K562 (cell line): ENCODE data around the gene TTL. TPM values are rescaled to one million over a fixed set of nuclear protein-coding genes. Genes with fewer than 3 reads are reported as not detected.
A peak's percentile ranks its signal among the peaks of the same experiment; 100 is the strongest.

Experiments
- ATAC-seq: fragments of 200-7000 bp; cut with Tn5 transposase; 3 replicates; pipeline ENCODE4 v1.9.1; 2020; ENCODE audit warnings: moderate library complexity
- BruUV-seq: library from RNA; stranded (reverse); fragments of 400-500 nt; replicated peaks from 2 replicates; lab custom pipeline; 2021; lab: Mats Ljungman, UMichigan
- CTCF ChIA-PET: fragments of 300-600 bp; formaldehyde crosslinking; extraction: SDS; loops from one replicate; lab custom pipeline; 2021; ENCODE audit warnings: low intra/inter-chr PET ratio; lab: Yijun Ruan, JAX
- POLR2A ChIA-PET: fragments of 300-600, 350-650 bp; sonication (Branson Sonifier 250); formaldehyde crosslinking; extraction: SDS; loops from one replicate; lab custom pipeline; 2021; ENCODE audit warnings: antibody characterized with exemption, inconsistent platforms; lab: Yijun Ruan, JAX
- DNase-seq, 4 experiments: peaks; one replicate each; pipeline versions ENCODE4 v3.0.0 to v3.0.0-alpha.2; 2011 to 2018; ENCODE audit warnings: low spot score in 3 of 4, mixed read lengths in 3 of 4; ENCODE audit errors: extremely low read depth in 1 of 4
- FAIRE-seq: peaks from 2 replicates; lab custom pipeline; 2011; peaks lifted over from hg19 to GRCh38; lab: Jason Lieb, UNC
- H2AFZ ChIP-seq: 2 replicates; pipeline ENCODE4 v1.6.0; 2011; ENCODE audit warnings: low read depth, low read length, control low read depth, inconsistent platforms
- H3K27ac ChIP-seq: fragments of 200-600 bp; 3 replicates; pipeline ENCODE4 v1.8.0; 2011; ENCODE audit warnings: low read depth, mild to moderate bottlenecking, control low read depth, inconsistent platforms, low read length, moderate library complexity, mixed read lengths; ENCODE audit errors: extremely low read depth
- H3K27me3 ChIP-seq, 2 experiments: fragments of 300-600 bp in 1 of 2; 2 replicates in 1 of 2; 3 replicates in 1 of 2; pipeline versions ENCODE4 v1.6.0 to v1.8.0; 2011; ENCODE audit warnings: inconsistent platforms in 2 of 2, low read length in 2 of 2, mild to moderate bottlenecking in 1 of 2, mixed read lengths in 1 of 2, moderate library complexity in 1 of 2; ENCODE audit not compliant: control insufficient read depth in 2 of 2, insufficient read depth in 2 of 2
- H3K36me3 ChIP-seq: fragments of 300-600 bp; 3 replicates; pipeline ENCODE4 v1.8.0; 2011; ENCODE audit warnings: mild to moderate bottlenecking, low read length, inconsistent platforms; ENCODE audit not compliant: control insufficient read depth, insufficient read depth
- H3K4me1 ChIP-seq, 2 experiments: fragments of 200-600 bp in 1 of 2; replicated peaks in 1 of 2; 2 replicates in 1 of 2; 3 replicates in 1 of 2; pipeline versions ENCODE4 v1.5.1 to v1.8.0; 2011; ENCODE audit warnings: inconsistent platforms in 2 of 2, low read length in 2 of 2, mild to moderate bottlenecking in 1 of 2, mixed read lengths in 1 of 2, moderate library complexity in 1 of 2; ENCODE audit not compliant: control insufficient read depth in 2 of 2, insufficient read depth in 2 of 2
- H3K4me2 ChIP-seq: 2 replicates; pipeline ENCODE4 v1.6.1; 2011; ENCODE audit warnings: low read length, control low read depth, inconsistent platforms, mixed read lengths; ENCODE audit not compliant: insufficient read depth
- H3K4me3 ChIP-seq: fragments of 200-600 bp; sonication (generic), shearing (Covaris generic); 2 replicates; pipeline ENCODE4 v1.5.1; 2016; ENCODE audit warnings: control low read depth, inconsistent platforms
- H3K79me2 ChIP-seq: fragments of 200-600 bp; 3 replicates; pipeline ENCODE4 v1.8.0; 2011; ENCODE audit warnings: low read length, inconsistent platforms; ENCODE audit not compliant: control insufficient read depth, insufficient read depth
- H3K9ac ChIP-seq, 2 experiments: 2 replicates each; pipeline versions ENCODE4 v1.6.0 to v1.6.1; 2011; ENCODE audit warnings: low read depth in 2 of 2, low read length in 2 of 2, control low read depth in 1 of 2, inconsistent platforms in 1 of 2, mild to moderate bottlenecking in 1 of 2, mixed read lengths in 1 of 2; ENCODE audit not compliant: insufficient read depth in 1 of 2
- H3K9me1 ChIP-seq: one replicate; pipeline ENCODE4 v1.6.0; 2011; ENCODE audit warnings: inconsistent platforms, mild to moderate bottlenecking, low read length, moderate library complexity; ENCODE audit not compliant: control insufficient read depth, insufficient read depth
- H3K9me3 ChIP-seq: replicated peaks from 2 replicates; pipeline ENCODE4 v1.5.1; 2011; ENCODE audit warnings: low read depth, low read length, inconsistent platforms; ENCODE audit not compliant: control insufficient read depth, insufficient read depth
- H4K20me1 ChIP-seq: replicated peaks from 2 replicates; pipeline ENCODE4 v1.6.1; 2011; ENCODE audit warnings: low read length, inconsistent platforms, mixed read lengths; ENCODE audit not compliant: control insufficient read depth, insufficient read depth
- NFIC ChIP-seq: fragments of 450-650 bp; IDR thresholded peaks from 2 replicates; pipeline ENCODE4 v1.6.1; 2017; ENCODE audit warnings: mild to moderate bottlenecking, inconsistent platforms
- WGBS: fragments of 100-300 bp; shearing (Covaris generic); methylation state at CpG from one replicate; pipeline ENCODE4 v1.1.6; 2016; ENCODE audit warnings: low coverage, mixed read lengths; ENCODE audit not compliant: insufficient coverage; ENCODE audit errors: missing lambda C conversion rate; 5-methylcytosine and 5-hydroxymethylcytosine counted together
- in situ Hi-C: fragments of 300-500 bp; cut with MboI; formaldehyde crosslinking; loops from 4 replicates; pipeline ENCODE4 v1.15.0; 2018; ENCODE audit warnings: inconsistent platforms, mixed read lengths
- intact Hi-C: fragments of 100-400 bp; cut with micrococcal nuclease; formaldehyde crosslinking; loops from 2 replicates; pipeline ENCODE4 v1.14.2; 2022
- polyA plus RNA-seq, 8 experiments: library from polyadenylated mRNA; depleted of rRNA in 4 of 8; stranded (reverse) in 5 of 8; unstranded in 3 of 8; fragments of >200 nt; fragmentation: Nextera tagmentation in 2 of 8; fragmentation: Illumina TruSeq in 1 of 8; extraction: Ambion mirVana in 2 of 8; extraction: Trizol in 1 of 8; gene quantifications; 2 replicates each; pipeline versions ENCODE4 v1.2.1 to v1.2.3, GENCODE V29; 2011 to 2014; ENCODE audit warnings: inconsistent platforms in 1 of 8, missing spikeins in 1 of 8
- small RNA-seq: library from RNA; depleted of rRNA; stranded (forward); fragments of <200 nt; gene quantifications from one replicate; pipeline ENCODE3, GENCODE V24; 2014
- total RNA-seq, 7 experiments: library from RNA; depleted of rRNA in 6 of 7; stranded (reverse); fragments of >200 nt in 6 of 7; fragmentation: Illumina TruSeq in 2 of 7; extraction: Trizol in 2 of 7; gene quantifications; 2 replicates each; pipeline versions ENCODE4 v1.2.1 to v1.2.3, GENCODE V29; 2011 to 2021; ENCODE audit warnings: low replicate concordance in 1 of 7
- TF ChIP-seq, protein P1 (sequence below): fragments of 250-450 bp; sonication (Bioruptor Pico); IDR thresholded peaks from 2 replicates; pipeline ENCODE4 v1.4.0; 2020; ENCODE audit warnings: mild to moderate bottlenecking

Gene TTL
- total and polyA plus RNA-seq, 9 of the 15 experiments (the other 6 are each of a cell fraction or from before 2014, with no cell fraction given) = 9.4 to 54.4 (median 34.9) TPM

DNA sequence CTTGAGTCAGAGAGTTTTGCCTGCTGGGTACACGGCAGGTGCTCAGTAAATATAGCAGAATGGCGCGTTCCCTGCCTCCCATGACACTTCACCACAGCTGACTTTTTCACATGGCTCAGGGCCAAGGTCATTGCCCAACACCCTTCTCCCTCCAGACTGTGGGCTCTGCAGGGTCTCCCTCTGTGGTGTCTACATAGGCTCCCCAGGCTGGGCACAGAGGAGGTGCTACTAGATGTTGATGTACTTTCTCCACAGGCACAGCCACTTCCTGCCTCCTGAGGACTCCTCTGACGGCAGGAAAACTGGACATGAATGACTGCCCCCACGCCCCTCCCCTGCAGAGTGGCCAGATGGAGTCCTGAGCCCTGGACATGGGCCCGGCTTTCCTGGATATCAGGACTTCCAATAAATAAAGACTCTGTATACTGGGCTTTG, 106.7 kb downstream of the TTL start:
- no peaks in the 10 kb centered on the region for H3K27me3 ChIP-seq
- intact Hi-C loops = no loop called here
- in situ Hi-C loops = loop anchor here (10.0 kb wide), 2 partner anchors 464 to 684 kb away; no protein-coding TSS in a partner anchor
- no peak for DNase-seq
- H4K20me1 ChIP-seq = no peaks in the 10 kb centered on the region
- H3K4me1 ChIP-seq = peaks cover 6 to 15% of the 10 kb centered on the region in 2 experiments; a peak in 4 of 5 replicates
- peaks cover 20% of the 10 kb centered on the region for H3K79me2 ChIP-seq
- no peak overlapping the region for H3K4me2 ChIP-seq
- WGBS = 77% methylated on average over 4 of the region's 6 CpGs
- no peaks in the 10 kb centered on the region for H3K9me1 ChIP-seq
- no peak overlapping the region for H3K9ac ChIP-seq
- POLR2A ChIA-PET = no interaction called here
- no peak overlapping the region for H3K4me3 ChIP-seq
- no peaks in the 10 kb centered on the region for H3K9me3 ChIP-seq
- no peak overlapping the region for H2AFZ ChIP-seq
- H3K36me3 ChIP-seq = peaks cover 24% of the 10 kb centered on the region; the same call in 2 of the 3 replicates
- TF ChIP-seq, protein P1, sequence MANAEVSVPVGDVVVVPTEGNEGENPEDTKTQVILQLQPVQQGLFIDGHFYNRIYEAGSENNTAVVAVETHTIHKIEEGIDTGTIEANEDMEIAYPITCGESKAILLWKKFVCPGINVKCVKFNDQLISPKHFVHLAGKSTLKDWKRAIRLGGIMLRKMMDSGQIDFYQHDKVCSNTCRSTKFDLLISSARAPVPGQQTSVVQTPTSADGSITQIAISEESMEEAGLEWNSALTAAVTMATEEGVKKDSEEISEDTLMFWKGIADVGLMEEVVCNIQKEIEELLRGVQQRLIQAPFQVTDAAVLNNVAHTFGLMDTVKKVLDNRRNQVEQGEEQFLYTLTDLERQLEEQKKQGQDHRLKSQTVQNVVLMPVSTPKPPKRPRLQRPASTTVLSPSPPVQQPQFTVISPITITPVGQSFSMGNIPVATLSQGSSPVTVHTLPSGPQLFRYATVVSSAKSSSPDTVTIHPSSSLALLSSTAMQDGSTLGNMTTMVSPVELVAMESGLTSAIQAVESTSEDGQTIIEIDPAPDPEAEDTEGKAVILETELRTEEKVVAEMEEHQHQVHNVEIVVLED = no peak
- TF ChIP-seq NFIC = peak; percentile 42
- TF ChIP-seq, all 486 proteins: peak for 1
- CTCF ChIA-PET = interaction anchor here (0.6 kb wide), 1 partner anchor 131 kb away, joined by 3 read pairs; no protein-coding TSS in a partner anchor
- H3K27ac ChIP-seq = no peak overlapping the region
- no peak for ATAC-seq
- BruUV-seq = no TSS peak
- no peak for FAIRE-seq

Small RNAs within 50 kb of the gene (small RNA-seq; reads per million reads assigned to genes)
- gene RF00019 = not detected

Other genes with a start within 250 kb of the TTL start
- gene ZC3H8, start 227.1 kb upstream of the TTL start, total RNA-seq (2014; rRNA removed) = 18.6 and 20.3 TPM in 2 replicates
- 40.6 and 41.5 TPM in 2 replicates for gene ZC3H8, start 227.1 kb upstream of the TTL start, total RNA-seq (2014; rRNA removed; fragmentation: Illumina TruSeq; extraction: Trizol)
- gene ZC3H8, start 227.1 kb upstream of the TTL start, total RNA-seq (2015; rRNA removed; fragmentation: Illumina TruSeq; extraction: Trizol) = 29.6 and 33.3 TPM in 2 replicates
- 17.2 and 17.7 TPM in 2 replicates for gene ZC3H8, start 227.1 kb upstream of the TTL start, total RNA-seq (2021)
- 9.8 and 11.6 TPM in 2 replicates for gene ZC3H8, start 227.1 kb upstream of the TTL start, polyA plus RNA-seq (2011; rRNA removed)
- 24.6 and 31.7 TPM in 2 replicates for gene ZC3H8, start 227.1 kb upstream of the TTL start, polyA plus RNA-seq (2014; fragmentation: Illumina TruSeq; extraction: Trizol)
- 10 to 100 TPM; 26.1 to 27.5 TPM for gene ZC3H8, start 227.1 kb upstream of the TTL start, polyA plus RNA-seq (2014; fragmentation: Nextera tagmentation; extraction: Ambion mirVana)
- 25.7 and 31.0 TPM in 2 replicates for gene ZC3H8, start 227.1 kb upstream of the TTL start, polyA plus RNA-seq (2014; rRNA removed)
- gene ZC3H6, start 206.6 kb upstream of the TTL start, total RNA-seq (2014; rRNA removed) = 1.3 and 1.6 TPM in 2 replicates
- 1.9 and 4.2 TPM in 2 replicates for gene ZC3H6, start 206.6 kb upstream of the TTL start, total RNA-seq (2014; rRNA removed; fragmentation: Illumina TruSeq; extraction: Trizol)
- gene ZC3H6, start 206.6 kb upstream of the TTL start, total RNA-seq (2015; rRNA removed; fragmentation: Illumina TruSeq; extraction: Trizol) = 1.5 and 1.9 TPM in 2 replicates
- 1.9 and 2.6 TPM in 2 replicates for gene ZC3H6, start 206.6 kb upstream of the TTL start, total RNA-seq (2021)
- gene ZC3H6, start 206.6 kb upstream of the TTL start, polyA plus RNA-seq (2011; rRNA removed) = 1.5 and 2.5 TPM in 2 replicates
- gene ZC3H6, start 206.6 kb upstream of the TTL start, polyA plus RNA-seq (2014; fragmentation: Illumina TruSeq; extraction: Trizol) = 1.2 and 2.1 TPM in 2 replicates
- under 1 TPM; 0.45 to 0.53 TPM for gene ZC3H6, start 206.6 kb upstream of the TTL start, polyA plus RNA-seq (2014; fragmentation: Nextera tagmentation; extraction: Ambion mirVana)
- 1.7 and 2.5 TPM in 2 replicates for gene ZC3H6, start 206.6 kb upstream of the TTL start, polyA plus RNA-seq (2014; rRNA removed)
- 0.14 TPM in 1 of 2 replicates, not detected in the other for gene RGPD8, start 48.5 kb upstream of the TTL start, total RNA-seq (2014; rRNA removed)
- 0.15 and 0.26 TPM in 2 replicates for gene RGPD8, start 48.5 kb upstream of the TTL start, total RNA-seq (2014; rRNA removed; fragmentation: Illumina TruSeq; extraction: Trizol)
- gene RGPD8, start 48.5 kb upstream of the TTL start, total RNA-seq (2015; rRNA removed; fragmentation: Illumina TruSeq; extraction: Trizol) = 0.11 and 0.38 TPM in 2 replicates
- gene RGPD8, start 48.5 kb upstream of the TTL start, total RNA-seq (2021) = 0.45 and 0.47 TPM in 2 replicates
- 0.11 and 0.17 TPM in 2 replicates for gene RGPD8, start 48.5 kb upstream of the TTL start, polyA plus RNA-seq (2011; rRNA removed)
- gene RGPD8, start 48.5 kb upstream of the TTL start, polyA plus RNA-seq (2014; fragmentation: Illumina TruSeq; extraction: Trizol) = 0.04 and 0.07 TPM in 2 replicates
- gene RGPD8, start 48.5 kb upstream of the TTL start, polyA plus RNA-seq (2014; fragmentation: Nextera tagmentation; extraction: Ambion mirVana) = under 1 TPM in 1 of 2 experiments, not detected in 1; 0.03 TPM
- gene RGPD8, start 48.5 kb upstream of the TTL start, polyA plus RNA-seq (2014; rRNA removed) = 0.07 and 0.08 TPM in 2 replicates
- gene POLR1B, start 60.3 kb downstream of the TTL start, total RNA-seq (2014; rRNA removed) = 21.2 and 27.9 TPM in 2 replicates
- 47.9 and 55.1 TPM in 2 replicates for gene POLR1B, start 60.3 kb downstream of the TTL start, total RNA-seq (2014; rRNA removed; fragmentation: Illumina TruSeq; extraction: Trizol)
- gene POLR1B, start 60.3 kb downstream of the TTL start, total RNA-seq (2015; rRNA removed; fragmentation: Illumina TruSeq; extraction: Trizol) = 42.3 and 46.4 TPM in 2 replicates
- gene POLR1B, start 60.3 kb downstream of the TTL start, total RNA-seq (2021) = 53.9 and 60.8 TPM in 2 replicates
- 32.4 and 47.9 TPM in 2 replicates for gene POLR1B, start 60.3 kb downstream of the TTL start, polyA plus RNA-seq (2011; rRNA removed)
- gene POLR1B, start 60.3 kb downstream of the TTL start, polyA plus RNA-seq (2014; fragmentation: Illumina TruSeq; extraction: Trizol) = 39.6 and 40.2 TPM in 2 replicates
- 10 to 100 TPM; 19.8 to 38.6 TPM for gene POLR1B, start 60.3 kb downstream of the TTL start, polyA plus RNA-seq (2014; fragmentation: Nextera tagmentation; extraction: Ambion mirVana)
- 22.8 and 24.7 TPM in 2 replicates for gene POLR1B, start 60.3 kb downstream of the TTL start, polyA plus RNA-seq (2014; rRNA removed)
- 33.4 and 61.2 TPM in 2 replicates for gene CHCHD5, start 102.5 kb downstream of the TTL start, total RNA-seq (2014; rRNA removed)
- 5.7 and 7.4 TPM in 2 replicates for gene CHCHD5, start 102.5 kb downstream of the TTL start, total RNA-seq (2014; rRNA removed; fragmentation: Illumina TruSeq; extraction: Trizol)
- gene CHCHD5, start 102.5 kb downstream of the TTL start, total RNA-seq (2015; rRNA removed; fragmentation: Illumina TruSeq; extraction: Trizol) = 25.8 and 29.4 TPM in 2 replicates
- gene CHCHD5, start 102.5 kb downstream of the TTL start, total RNA-seq (2021) = 42.9 and 55.3 TPM in 2 replicates
- gene CHCHD5, start 102.5 kb downstream of the TTL start, polyA plus RNA-seq (2011; rRNA removed) = 16.4 and 21.9 TPM in 2 replicates
- gene CHCHD5, start 102.5 kb downstream of the TTL start, polyA plus RNA-seq (2014; fragmentation: Illumina TruSeq; extraction: Trizol) = 21.0 and 45.8 TPM in 2 replicates
- gene CHCHD5, start 102.5 kb downstream of the TTL start, polyA plus RNA-seq (2014; fragmentation: Nextera tagmentation; extraction: Ambion mirVana) = 10 to 100 TPM; 56.0 to 79.3 TPM
- gene CHCHD5, start 102.5 kb downstream of the TTL start, polyA plus RNA-seq (2014; rRNA removed) = 42.4 and 61.3 TPM in 2 replicates
- gene SLC20A1, start 163.8 kb downstream of the TTL start, total RNA-seq (2014; rRNA removed) = 64.7 and 66.0 TPM in 2 replicates
- 95.1 and 111 TPM in 2 replicates for gene SLC20A1, start 163.8 kb downstream of the TTL start, total RNA-seq (2014; rRNA removed; fragmentation: Illumina TruSeq; extraction: Trizol)
- gene SLC20A1, start 163.8 kb downstream of the TTL start, total RNA-seq (2015; rRNA removed; fragmentation: Illumina TruSeq; extraction: Trizol) = 66.8 and 68.9 TPM in 2 replicates
- gene SLC20A1, start 163.8 kb downstream of the TTL start, total RNA-seq (2021) = 123 and 136 TPM in 2 replicates
- 101 and 150 TPM in 2 replicates for gene SLC20A1, start 163.8 kb downstream of the TTL start, polyA plus RNA-seq (2011; rRNA removed)
- gene SLC20A1, start 163.8 kb downstream of the TTL start, polyA plus RNA-seq (2014; fragmentation: Illumina TruSeq; extraction: Trizol) = 85.8 and 87.8 TPM in 2 replicates
- 10 to 100 TPM; 53.8 to 56.1 TPM for gene SLC20A1, start 163.8 kb downstream of the TTL start, polyA plus RNA-seq (2014; fragmentation: Nextera tagmentation; extraction: Ambion mirVana)
- 74.7 and 77.3 TPM in 2 replicates for gene SLC20A1, start 163.8 kb downstream of the TTL start, polyA plus RNA-seq (2014; rRNA removed)
- 0.94 and 1.0 TPM in 2 replicates for gene NT5DC4, start 238.9 kb downstream of the TTL start, total RNA-seq (2014; rRNA removed)
- gene NT5DC4, start 238.9 kb downstream of the TTL start, total RNA-seq (2014; rRNA removed; fragmentation: Illumina TruSeq; extraction: Trizol) = 0.44 and 2.3 TPM in 2 replicates
- 0.45 and 0.65 TPM in 2 replicates for gene NT5DC4, start 238.9 kb downstream of the TTL start, total RNA-seq (2015; rRNA removed; fragmentation: Illumina TruSeq; extraction: Trizol)
- 4.7 and 6.8 TPM in 2 replicates for gene NT5DC4, start 238.9 kb downstream of the TTL start, total RNA-seq (2021)
- 3.4 and 6.9 TPM in 2 replicates for gene NT5DC4, start 238.9 kb downstream of the TTL start, polyA plus RNA-seq (2011; rRNA removed)
- 0.56 and 1.8 TPM in 2 replicates for gene NT5DC4, start 238.9 kb downstream of the TTL start, polyA plus RNA-seq (2014; fragmentation: Illumina TruSeq; extraction: Trizol)
- gene NT5DC4, start 238.9 kb downstream of the TTL start, polyA plus RNA-seq (2014; fragmentation: Nextera tagmentation; extraction: Ambion mirVana) = 1 to 10 TPM; 2.5 to 2.8 TPM
- 1.6 and 5.0 TPM in 2 replicates for gene NT5DC4, start 238.9 kb downstream of the TTL start, polyA plus RNA-seq (2014; rRNA removed)